Osteocyte (in vitro differentiated cells): ENCODE data around the gene RBPJ. TPM values are rescaled to one million over a fixed set of nuclear protein-coding genes. Genes with fewer than 3 reads are reported as not detected.
"Not testable (repeated sequence)": the region's sequence is repeated elsewhere in the genome, so short reads cannot be mapped to it uniquely, and the experiment has no call there.

Source experiments
- DNase-seq: peaks from one replicate; pipeline ENCODE4 v3.0.0; 2021; ENCODE audit warnings: mixed read lengths; ENCODE audit not compliant: unreplicated experiment; ENCODE audit errors: extremely low spot score
- H3K27ac Mint-ChIP-seq: one replicate; pipeline ENCODE4 v1.8.0; 2021; ENCODE audit warnings: mild to moderate bottlenecking, mixed read lengths; ENCODE audit not compliant: unreplicated experiment
- H3K27me3 Mint-ChIP-seq: one replicate; pipeline ENCODE4 v1.8.0; 2021; ENCODE audit warnings: mixed read lengths; ENCODE audit not compliant: unreplicated experiment
- H3K36me3 Mint-ChIP-seq: one replicate; pipeline ENCODE4 v1.8.0; 2021; ENCODE audit warnings: mixed read lengths; ENCODE audit not compliant: unreplicated experiment
- H3K4me1 Mint-ChIP-seq: one replicate; pipeline ENCODE4 v1.8.0; 2021; ENCODE audit warnings: mixed read lengths; ENCODE audit not compliant: unreplicated experiment
- H3K4me3 Mint-ChIP-seq: one replicate; pipeline ENCODE4 v1.8.0; 2021; ENCODE audit warnings: mild to moderate bottlenecking, moderate library complexity, mixed read lengths; ENCODE audit not compliant: unreplicated experiment
- H3K9me3 Mint-ChIP-seq: one replicate; pipeline ENCODE4 v1.8.0; 2021; ENCODE audit warnings: mixed read lengths; ENCODE audit not compliant: unreplicated experiment
- CTCF ChIP-seq: fragments of 200-600 bp; sonication (generic); IDR thresholded peaks from 2 replicates; pipeline ENCODE4 v1.5.0; 2021; ENCODE audit warnings: antibody characterized with exemption, mild to moderate bottlenecking, moderate library complexity
- total RNA-seq: library from RNA; stranded (reverse); gene quantifications from 2 replicates; pipeline ENCODE4 v1.2.1, GENCODE V29; 2021

RBPJ gene
- total RNA-seq, 1 donor from 2014 or later = 79.8 TPM

GRCh38 chr4:26355392-26356052 lies 34.7 kb downstream of the RBPJ start:
- no peak for TF ChIP-seq CTCF
- H3K4me1 Mint-ChIP-seq = peaks cover 18% of the 10 kb centered on the region
- no peak overlapping the region for H3K4me3 Mint-ChIP-seq
- no peaks in the 10 kb centered on the region for H3K36me3 Mint-ChIP-seq
- H3K27me3 Mint-ChIP-seq = no peaks in the 10 kb centered on the region
- DNase-seq = no peak
- no peak overlapping the region for H3K27ac Mint-ChIP-seq
- no peaks in the 10 kb centered on the region for H3K9me3 Mint-ChIP-seq

GRCh38 chr4:26356081-26356501 lies 35.3 kb downstream of the RBPJ start:
- H3K27ac Mint-ChIP-seq = no peak overlapping the region
- no peaks in the 10 kb centered on the region for H3K27me3 Mint-ChIP-seq
- H3K4me1 Mint-ChIP-seq = peaks cover 21% of the 10 kb centered on the region
- no peak for DNase-seq
- TF ChIP-seq CTCF = no peak
- no peak overlapping the region for H3K4me3 Mint-ChIP-seq
- H3K9me3 Mint-ChIP-seq = no peaks in the 10 kb centered on the region
- no peaks in the 10 kb centered on the region for H3K36me3 Mint-ChIP-seq

- DNase-seq, H3K9me3 Mint-ChIP-seq, H3K36me3 Mint-ChIP-seq, H3K27ac Mint-ChIP-seq, H3K27me3 Mint-ChIP-seq, H3K4me3 Mint-ChIP-seq: not testable (repeated sequence)
- H3K4me1 Mint-ChIP-seq = peaks cover 31% of the 10 kb centered on the region
These were observed 38.7 kb downstream of the RBPJ start for GRCh38 chr4:26359521-26359920.

- Mint-ChIP-seq H3K4me1 (peaks cover 27% of the 10 kb centered on the region), H3K27me3 (no peaks in the 10 kb centered on the region), H3K36me3 (no peaks in the 10 kb centered on the region), H3K9me3 (no peaks in the 10 kb centered on the region), H3K4me3 (no peak overlapping the region), H3K27ac (peak overlapping the region; percentile 75)
- no peak for TF ChIP-seq CTCF
- DNase-seq = no peak
These were observed 39.5 kb downstream of the RBPJ start for GRCh38 chr4:26360273-26360672.

GRCh38 chr4:26360864-26361263 lies 40.0 kb downstream of the RBPJ start:
- DNase-seq = no peak
- no peaks in the 10 kb centered on the region for H3K36me3 Mint-ChIP-seq
- TF ChIP-seq CTCF = no peak
- H3K4me3 Mint-ChIP-seq = peak overlapping the region; percentile 27
- H3K27me3 Mint-ChIP-seq = no peaks in the 10 kb centered on the region
- peaks cover 29% of the 10 kb centered on the region for H3K4me1 Mint-ChIP-seq
- peak overlapping the region; percentile 75 for H3K27ac Mint-ChIP-seq
- no peaks in the 10 kb centered on the region for H3K9me3 Mint-ChIP-seq
